Small intestine (tissue), 7 donors: ENCODE data around the gene MXI1. TPM values are rescaled to one million over a fixed set of nuclear protein-coding genes. Genes with fewer than 3 reads are reported as not detected.

ENCODE experiments used
- DNase-seq, 2 donors: peaks; one replicate each; pipeline versions ENCODE4 v3.0.0 to v3.0.0-alpha.2; 2013
- FAIRE-seq: peaks from 2 replicates; lab custom pipeline; 2012; peaks lifted over from hg19 to GRCh38; lab: Jason Lieb, UNC
- H3K27ac ChIP-seq, 3 donors: one replicate each; pipeline ENCODE4 v1.5.1; 2013; ENCODE audit warnings: low read length in 2 of 3, mild to moderate bottlenecking in 2 of 3, control low read depth in 1 of 3, inconsistent platforms in 1 of 3, low read depth in 1 of 3, moderate library complexity in 1 of 3
- H3K27me3 ChIP-seq, 3 donors: one replicate each; pipeline ENCODE4 v1.6.1; 2013; ENCODE audit warnings: low read length in 3 of 3, inconsistent platforms in 1 of 3; ENCODE audit not compliant: control insufficient read depth in 3 of 3, insufficient read depth in 3 of 3
- H3K36me3 ChIP-seq, 3 donors: one replicate each; pipeline ENCODE4 v1.6.1; 2013; ENCODE audit warnings: low read length in 3 of 3, inconsistent platforms in 1 of 3, low read depth in 1 of 3, mild to moderate bottlenecking in 1 of 3, moderate library complexity in 1 of 3; ENCODE audit not compliant: control insufficient read depth in 3 of 3, insufficient read depth in 2 of 3
- H3K4me1 ChIP-seq, 3 donors: one replicate each; pipeline ENCODE4 v1.6.1; 2013; ENCODE audit warnings: low read length in 2 of 3, inconsistent platforms in 1 of 3, low read depth in 1 of 3, mild to moderate bottlenecking in 1 of 3, moderate library complexity in 1 of 3; ENCODE audit not compliant: control insufficient read depth in 3 of 3, insufficient read depth in 2 of 3
- H3K4me3 ChIP-seq, 3 donors: one replicate each; pipeline ENCODE4 v1.5.1; 2013; ENCODE audit warnings: low read length in 3 of 3, control low read depth in 1 of 3, inconsistent platforms in 1 of 3, low read depth in 1 of 3, mild to moderate bottlenecking in 1 of 3, moderate library complexity in 1 of 3
- H3K9me3 ChIP-seq, 2 donors: one replicate each; pipeline ENCODE4 v1.6.1; 2013; ENCODE audit warnings: low read depth in 1 of 2, low read length in 1 of 2; ENCODE audit not compliant: control insufficient read depth in 2 of 2, insufficient read depth in 1 of 2
- WGBS, 3 donors: extraction: QIAGEN DNeasy Blood & Tissue Kit; methylation state at CpG; one replicate each; pipeline ENCODE4 v1.1.7; 2013; 5-methylcytosine and 5-hydroxymethylcytosine counted together
- polyA plus RNA-seq, 4 donors: library from polyadenylated mRNA; stranded (reverse) in 3 of 4; unstranded in 1 of 4; fragments of 200-250 nt in 3 of 4; fragments of 120-200 nt in 1 of 4; gene quantifications; one replicate each; pipeline versions ENCODE4 v1.2.1 to v1.2.3, GENCODE V29; 2013
- donor health status: healthy with polysubstance abuse.
- donor health status: control.
- donor health status: control.
- donor health status: Bipolar disorder and iron deficiency.
- donor health status: healthy.

The MXI1 gene
- polyA plus RNA-seq, 4 donors, result 12.0 to 21.8 (median 18.0) TPM

GRCh38 chr10:110273474-110273873 lies 66.1 kb downstream of the MXI1 start:
- Histone ChIP-seq H3K27me3 (no peaks in the 10 kb centered on the region), H3K4me1 (peaks cover 0 to 9% (median 4%) of the 10 kb centered on the region in 3 donors), H3K36me3 (no peaks in the 10 kb centered on the region), H3K4me3 (no peak overlapping the region), H3K9me3 (no peaks in the 10 kb centered on the region), H3K27ac (no peak overlapping the region)
- 61 to 82% (median 79%) methylated on average over 4 of the region's 4 CpGs for WGBS, 3 donors
- no peak for FAIRE-seq
- DNase-seq, result peak in 1 of 2 donors; percentile 20

- Histone ChIP-seq H3K4me1 (peaks cover 2 to 8% (median 4%) of the 10 kb centered on the region in 3 donors), H3K27me3 (no peaks in the 10 kb centered on the region), H3K4me3 (no peak overlapping the region), H3K9me3 (no peaks in the 10 kb centered on the region), H3K27ac (no peak overlapping the region), H3K36me3 (no peaks in the 10 kb centered on the region)
- FAIRE-seq (no peak), DNase-seq (no peak)
Observed at GRCh38 chr10:110274072-110274627, 66.7 kb downstream of the MXI1 start.

GRCh38 chr10:110274647-110275046 lies 67.2 kb downstream of the MXI1 start:
- 96 to 99% (median 98%) methylated on average over 6 of the region's 6 CpGs for WGBS, 3 donors

GRCh38 chr10:110275128-110275729 lies 67.8 kb downstream of the MXI1 start:
- 71 to 74% (median 73%) methylated on average over 2 of the region's 2 CpGs for WGBS, 3 donors
- Histone ChIP-seq H3K9me3 (no peaks in the 10 kb centered on the region), H3K4me3 (no peak overlapping the region), H3K4me1 (peaks cover 0 to 4% (median 2%) of the 10 kb centered on the region in 3 donors), H3K36me3 (no peaks in the 10 kb centered on the region), H3K27ac (no peak overlapping the region), H3K27me3 (no peaks in the 10 kb centered on the region)
- DNase-seq (no peak), FAIRE-seq (no peak)

More at GRCh38 chr10:110274647-110275046, 67.2 kb downstream of the MXI1 start:
- H3K9me3 ChIP-seq, result no peaks in the 10 kb centered on the region
- DNase-seq (no peak), FAIRE-seq (no peak)
- H3K36me3 ChIP-seq, result no peaks in the 10 kb centered on the region
- peaks cover 2 to 6% (median 3%) of the 10 kb centered on the region in 3 donors for H3K4me1 ChIP-seq
- H3K27me3 ChIP-seq, result no peaks in the 10 kb centered on the region
- no peak overlapping the region for H3K27ac ChIP-seq
- H3K4me3 ChIP-seq, result no peak overlapping the region

GRCh38 chr10:110276603-110277002 lies 69.2 kb downstream of the MXI1 start:
- WGBS, 3 donors, result 97 to 99% (median 98%) methylated on average over 5 of the region's 5 CpGs
- Histone ChIP-seq H3K36me3 (no peaks in the 10 kb centered on the region), H3K9me3 (no peaks in the 10 kb centered on the region), H3K27me3 (no peaks in the 10 kb centered on the region), H3K27ac (no peak overlapping the region), H3K4me1 (peaks cover 0 to 4% (median 2%) of the 10 kb centered on the region in 3 donors), H3K4me3 (no peak overlapping the region)
- FAIRE-seq, result no peak
- DNase-seq, result no peak

GRCh38 chr10:110277591-110277990 lies 70.2 kb downstream of the MXI1 start:
- FAIRE-seq, result no peak
- 96 to 99% (median 98%) methylated on average over 2 of the region's 2 CpGs for WGBS, 3 donors

GRCh38 chr10:110278562-110279406 lies 71.4 kb downstream of the MXI1 start:
- H3K4me3 ChIP-seq, result no peak overlapping the region

More at GRCh38 chr10:110277591-110277990, 70.2 kb downstream of the MXI1 start:
- H3K4me1 ChIP-seq, result peaks cover 0 to 4% (median 2%) of the 10 kb centered on the region in 3 donors
- H3K9me3 ChIP-seq, result no peaks in the 10 kb centered on the region
- H3K27ac ChIP-seq, result no peak overlapping the region
- DNase-seq, result no peak
- H3K36me3 ChIP-seq, result no peaks in the 10 kb centered on the region
- no peak overlapping the region for H3K4me3 ChIP-seq
- no peaks in the 10 kb centered on the region for H3K27me3 ChIP-seq

GRCh38 chr10:110279407-110279986 lies 72.1 kb downstream of the MXI1 start:
- FAIRE-seq (peak; percentile 87), DNase-seq (peak; percentile 79 to 85)
- no peaks in the 10 kb centered on the region for H3K9me3 ChIP-seq
- 31 to 33% (median 33%) methylated on average over 6 of the region's 6 CpGs for WGBS, 3 donors
- H3K27ac ChIP-seq, result no peak overlapping the region
- no peaks in the 10 kb centered on the region for H3K27me3 ChIP-seq
- H3K36me3 ChIP-seq, result no peaks in the 10 kb centered on the region
- no peak overlapping the region for H3K4me3 ChIP-seq
- H3K4me1 ChIP-seq, result peaks cover 0 to 4% (median 2%) of the 10 kb centered on the region in 3 donors

More at GRCh38 chr10:110278562-110279406, 71.4 kb downstream of the MXI1 start:
- Histone ChIP-seq H3K27me3 (no peaks in the 10 kb centered on the region), H3K4me1 (peaks cover 0 to 4% (median 2%) of the 10 kb centered on the region in 3 donors), H3K9me3 (no peaks in the 10 kb centered on the region), H3K27ac (no peak overlapping the region), H3K36me3 (no peaks in the 10 kb centered on the region)
- FAIRE-seq (no peak), DNase-seq (no peak)
- 63 to 73% (median 68%) methylated on average over 7 of the region's 7 CpGs for WGBS, 3 donors
